GM03348 (cell line): ENCODE data around the gene OR8K5.
"Not testable (repeated sequence)": the region's sequence is repeated elsewhere in the genome, so short reads cannot be mapped to it uniquely, and the experiment has no call there.

Experiments
- DNase-seq: peaks from one replicate; pipeline ENCODE4 v3.0.0; 2012; ENCODE audit warnings: low spot score

The OR8K5 gene

GRCh38 chr11:56160217-56160616 is at the start of gene OR8K5:
OR8K5 (minus strand) TSS chr11:56160317; CDS start chr11:56160317, 0 bp downstream.
- no peak for DNase-seq

- no peak for DNase-seq
Observed at GRCh38 chr11:56207790-56208189, 47.7 kb upstream of the OR8K5 start.

GRCh38 chr11:56197367-56197766 is 37.2 kb upstream of the OR8K5 start:
- no peak for DNase-seq

- DNase-seq, result no peak
Observed at GRCh38 chr11:56196705-56197104, 36.6 kb upstream of the OR8K5 start.

- no peak for DNase-seq
Observed at GRCh38 chr11:56188602-56189001, 28.5 kb upstream of the OR8K5 start.

- DNase-seq, result no peak
Observed at GRCh38 chr11:56183459-56183858, 23.3 kb upstream of the OR8K5 start.

GRCh38 chr11:56176318-56176717 is 16.2 kb upstream of the OR8K5 start, which contains the start of gene OR5J2:
OR5J2 (plus strand) TSS chr11:56176618; CDS start chr11:56176618, 0 bp downstream.
- DNase-seq, result no peak

- DNase-seq, result no peak
Observed at GRCh38 chr11:56172256-56172830, 12.2 kb upstream of the OR8K5 start.

GRCh38 chr11:56163804-56164203 is 3.7 kb upstream of the OR8K5 start:
- no peak for DNase-seq

- no peak for DNase-seq
Observed at GRCh38 chr11:56152333-56152732, 7.8 kb downstream of the OR8K5 start.

- no peak for DNase-seq
Observed at GRCh38 chr11:56151376-56151775, 8.7 kb downstream of the OR8K5 start.

GRCh38 chr11:56143681-56144080 is 16.4 kb downstream of the OR8K5 start:
- DNase-seq, result not testable (repeated sequence)

- no peak for DNase-seq
Observed at GRCh38 chr11:56140151-56140661, 19.9 kb downstream of the OR8K5 start, which contains the start of gene OR8J3. OR8J3 (minus strand) TSS chr11:56140201; CDS start chr11:56137718, 2,483 bp downstream.

GRCh38 chr11:56122073-56122472 is 38.0 kb downstream of the OR8K5 start, which contains the start of gene OR8H3:
OR8H3 (plus strand) TSS chr11:56122373; CDS start chr11:56122373, 0 bp downstream.
- DNase-seq, result no peak
